Measurements from ENCODE around the gene LRPPRC. TPM values are rescaled to one million over a fixed set of nuclear protein-coding genes. Genes with fewer than 3 reads are reported as not detected.

The LRPPRC gene
- total RNA-seq, 1 donor from 2014 or later: 57.5 TPM

GRCh38 chr2:43941359-43941758 is 54.4 kb downstream of the LRPPRC start:
- no peak for DNase-seq (ENCODE audit: low read depth)
- no peak for TF ChIP-seq CTCF (conservative IDR thresholded peaks at IDR 0.05; ENCODE audit: low read depth, low read length)
- H3K4me3 ChIP-seq (ENCODE audit: low read depth, low read length): no peak overlapping the region

- no peak overlapping the region for H3K4me3 ChIP-seq (ENCODE audit: low read depth, low read length)
- TF ChIP-seq CTCF (conservative IDR thresholded peaks at IDR 0.05; ENCODE audit: low read depth, low read length): no peak
- DNase-seq (ENCODE audit: low read depth): no peak
Measured at GRCh38 chr2:43939695-43940256, 56.0 kb downstream of the LRPPRC start.

- no peak overlapping the region for H3K4me3 ChIP-seq (ENCODE audit: low read depth, low read length)
- TF ChIP-seq CTCF (conservative IDR thresholded peaks at IDR 0.05; ENCODE audit: low read depth, low read length): no peak
- no peak for DNase-seq (ENCODE audit: low read depth)
Measured at GRCh38 chr2:43937269-43937820, 58.4 kb downstream of the LRPPRC start.

- TF ChIP-seq CTCF (conservative IDR thresholded peaks at IDR 0.05; ENCODE audit: low read depth, low read length): no peak
- no peak overlapping the region for H3K4me3 ChIP-seq (ENCODE audit: low read depth, low read length)
- no peak for DNase-seq (ENCODE audit: low read depth)
Measured at GRCh38 chr2:43934567-43934966, 61.2 kb downstream of the LRPPRC start.

- TF ChIP-seq CTCF (conservative IDR thresholded peaks at IDR 0.05; ENCODE audit: low read depth, low read length): no peak
- no peak for DNase-seq (ENCODE audit: low read depth)
- H3K4me3 ChIP-seq (ENCODE audit: low read depth, low read length): no peak overlapping the region
Measured at GRCh38 chr2:43931293-43931692, 64.5 kb downstream of the LRPPRC start.

- DNase-seq (ENCODE audit: low read depth): no peak
- H3K4me3 ChIP-seq (ENCODE audit: low read depth, low read length): no peak overlapping the region
- TF ChIP-seq CTCF (conservative IDR thresholded peaks at IDR 0.05; ENCODE audit: low read depth, low read length): no peak
Measured at GRCh38 chr2:43927442-43927841, 68.3 kb downstream of the LRPPRC start.

GRCh38 chr2:43925431-43925830 is 70.4 kb downstream of the LRPPRC start:
- H3K4me3 ChIP-seq (ENCODE audit: low read depth, low read length): no peak overlapping the region
- TF ChIP-seq CTCF (conservative IDR thresholded peaks at IDR 0.05; ENCODE audit: low read depth, low read length): no peak

More at GRCh38 chr2:43925431-43925830, 70.4 kb downstream of the LRPPRC start:
- no peak for DNase-seq (ENCODE audit: low read depth)
